Gastroesophageal sphincter (tissue), 4 donors: ENCODE data around the gene CLASP2. TPM values are rescaled to one million over a fixed set of nuclear protein-coding genes. Genes with fewer than 3 reads are reported as not detected.

Experiments used
- ATAC-seq: fragments of 150-250 bp; one replicate; pipeline ENCODE4 v1.9.1; 2016; ENCODE audit warnings: mild to moderate bottlenecking, moderate library complexity
- H3K27ac ChIP-seq, 4 donors: fragments of 200-600 bp; sonication (generic) in 3 of 4; 1 replicate in 3 of 4; 2 replicates in 1 of 4; pipeline ENCODE4 v1.5.1; 2016 to 2019
- H3K27me3 ChIP-seq: fragments of 200-600 bp; sonication (generic); one replicate; pipeline ENCODE4 v1.5.1; 2019
- H3K36me3 ChIP-seq, 2 donors: fragments of 200-600 bp; sonication (generic); one replicate each; pipeline ENCODE4 v1.5.1; 2019; ENCODE audit warnings: control low read depth in 1 of 2
- H3K4me1 ChIP-seq, 3 donors: fragments of 200-600 bp; sonication (generic); 1 replicate in 2 of 3; 2 replicates in 1 of 3; pipeline ENCODE4 v1.5.1; 2016 to 2019; ENCODE audit warnings: control low read depth in 2 of 3
- H3K4me3 ChIP-seq, 2 donors: fragments of 200-600 bp; sonication (generic); one replicate each; pipeline ENCODE4 v1.5.1; 2019; ENCODE audit warnings: mild to moderate bottlenecking in 1 of 2, moderate library complexity in 1 of 2
- H3K9me3 ChIP-seq, 3 donors: fragments of 200-600 bp; sonication (generic); one replicate each; pipeline ENCODE4 v1.5.1; 2017 to 2019; ENCODE audit warnings: control low read depth in 2 of 3
- CTCF ChIP-seq, 4 experiments: fragments of 200-600 bp in 2 of 4; fragments of 450-650 bp in 2 of 4; sonication (generic) in 1 of 4; IDR thresholded peaks; one replicate each; pipeline ENCODE4 v1.5.1; 2017 to 2019; ENCODE audit warnings: antibody characterized with exemption in 4 of 4, mild to moderate bottlenecking in 2 of 4, moderate library complexity in 2 of 4
- EP300 ChIP-seq: sonication (generic); formaldehyde crosslinking; IDR thresholded peaks from one replicate; pipeline ENCODE4 v1.6.1; 2017; ENCODE audit warnings: antibody characterized with exemption, mild to moderate bottlenecking
- POLR2A ChIP-seq, 2 donors: fragments of 450-650 bp; IDR thresholded peaks; one replicate each; pipeline ENCODE4 v1.6.1; 2017; ENCODE audit warnings: antibody characterized with exemption in 2 of 2, mild to moderate bottlenecking in 2 of 2, moderate library complexity in 1 of 2
- POLR2AphosphoS5 ChIP-seq: sonication (generic); formaldehyde crosslinking; IDR thresholded peaks from one replicate; pipeline ENCODE4 v1.6.1; 2017; ENCODE audit warnings: antibody characterized with exemption
- WGBS, 2 donors: methylation state at CpG; one replicate each; pipeline ENCODE4 v1.1.5; 2018; ENCODE audit warnings: low coverage in 1 of 2; 5-methylcytosine and 5-hydroxymethylcytosine counted together
- total RNA-seq, 4 donors: library from RNA; depleted of rRNA; stranded (reverse); fragments of >200 nt; gene quantifications; one replicate each; pipeline ENCODE4 v1.1.0, GENCODE V29; 2016

Gene CLASP2
- total RNA-seq, 4 donors from 2014 or later: 45.3 to 90.7 (median 54.1) TPM

DNA sequence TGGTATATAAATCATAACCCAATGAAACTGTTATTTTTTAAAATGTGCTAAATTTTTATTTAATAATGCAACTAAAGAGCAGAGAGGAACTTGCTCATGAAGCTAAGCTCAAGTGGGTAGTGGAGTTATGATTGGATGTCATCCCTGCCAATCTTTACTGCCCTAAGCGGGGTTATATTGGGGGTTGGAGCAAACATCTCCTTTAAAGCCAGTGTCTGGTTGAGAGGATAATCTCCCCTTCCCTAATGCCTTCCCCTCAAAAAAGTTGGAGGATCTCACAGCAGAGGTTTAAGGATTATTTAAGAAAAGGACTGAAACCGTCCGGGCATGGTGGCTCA is 32.1 kb upstream of the CLASP2 start:
- Histone ChIP-seq H3K27me3 (no peaks in the 10 kb centered on the region), H3K36me3 (no peaks in the 10 kb centered on the region), H3K4me1 (no peaks in the 10 kb centered on the region), H3K4me3 (no peak overlapping the region), H3K27ac (no peak overlapping the region), H3K9me3 (peaks cover 0 to 14% (median 0%) of the 10 kb centered on the region in 3 donors)
- WGBS, 2 donors: 78 to 90% methylated on average over 2 to 3 of the region's 3 CpGs
- TF ChIP-seq POLR2A (IDR thresholded peaks at IDR 0.05) (no peak), CTCF (IDR thresholded peaks at IDR 0.05) (no peak), POLR2AphosphoS5 (no peak), EP300 (no peak)
- no peak for ATAC-seq

- WGBS, 2 donors: 30 to 41% methylated on average over 2 of the region's 2 CpGs
Observed at GRCh38 chr3:33749546-33750210, 31.6 kb upstream of the CLASP2 start.

GRCh38 chr3:33746416-33747116 is 28.5 kb upstream of the CLASP2 start:
- TF ChIP-seq CTCF (IDR thresholded peaks at IDR 0.05) (no peak), POLR2A (IDR thresholded peaks at IDR 0.05) (no peak), POLR2AphosphoS5 (no peak), EP300 (no peak)
- no peak for ATAC-seq
- Histone ChIP-seq H3K4me1 (no peaks in the 10 kb centered on the region), H3K27me3 (no peaks in the 10 kb centered on the region), H3K4me3 (no peak overlapping the region), H3K27ac (no peak overlapping the region), H3K9me3 (no peaks in the 10 kb centered on the region), H3K36me3 (no peaks in the 10 kb centered on the region)
- WGBS, 2 donors: 57 to 78% methylated on average over 4 to 7 of the region's 7 CpGs

More at GRCh38 chr3:33749546-33750210, 31.6 kb upstream of the CLASP2 start:
- no peak for TF ChIP-seq EP300
- TF ChIP-seq POLR2AphosphoS5: no peak
- no peak for TF ChIP-seq CTCF (IDR thresholded peaks at IDR 0.05)
- no peak for TF ChIP-seq POLR2A (IDR thresholded peaks at IDR 0.05)
- H3K4me3 ChIP-seq: no peak overlapping the region
- H3K9me3 ChIP-seq: peaks cover 0 to 10% (median 0%) of the 10 kb centered on the region in 3 donors
- H3K36me3 ChIP-seq: no peaks in the 10 kb centered on the region
- no peaks in the 10 kb centered on the region for H3K27me3 ChIP-seq
- no peak overlapping the region for H3K27ac ChIP-seq
- no peaks in the 10 kb centered on the region for H3K4me1 ChIP-seq
- no peak for ATAC-seq

GRCh38 chr3:33737146-33737545 is 19.1 kb upstream of the CLASP2 start:
- no peaks in the 10 kb centered on the region for H3K27me3 ChIP-seq
- H3K4me3 ChIP-seq: no peak overlapping the region
- ATAC-seq: no peak
- 33 to 86% methylated on average over 1 of the region's 1 CpG for WGBS, 2 donors
- H3K4me1 ChIP-seq: no peaks in the 10 kb centered on the region
- H3K9me3 ChIP-seq: no peaks in the 10 kb centered on the region
- no peak overlapping the region for H3K27ac ChIP-seq
- TF ChIP-seq EP300 (no peak), CTCF (IDR thresholded peaks at IDR 0.05) (no peak), POLR2A (IDR thresholded peaks at IDR 0.05) (no peak), POLR2AphosphoS5 (no peak)
- H3K36me3 ChIP-seq: no peaks in the 10 kb centered on the region

GRCh38 chr3:33732394-33732793 is 14.3 kb upstream of the CLASP2 start:
- no peaks in the 10 kb centered on the region for H3K9me3 ChIP-seq
- no peak overlapping the region for H3K4me3 ChIP-seq
- TF ChIP-seq POLR2A (IDR thresholded peaks at IDR 0.05) (no peak), EP300 (no peak), CTCF (IDR thresholded peaks at IDR 0.05) (no peak), POLR2AphosphoS5 (no peak)
- WGBS, 2 donors: 95 to 96% methylated on average over 3 of the region's 3 CpGs
- no peaks in the 10 kb centered on the region for H3K4me1 ChIP-seq
- H3K36me3 ChIP-seq: no peaks in the 10 kb centered on the region
- H3K27ac ChIP-seq: no peak overlapping the region
- no peak for ATAC-seq
- H3K27me3 ChIP-seq: no peaks in the 10 kb centered on the region
